Right renal cortex interstitium (tissue), 3 donors: ENCODE results near the gene DGKI. TPM values are rescaled to one million over a fixed set of nuclear protein-coding genes. Genes with fewer than 3 reads are reported as not detected.

Source experiments
- DNase-seq, 3 donors: peaks; one replicate each; pipeline ENCODE4 v3.0.0-alpha.2; 2013; ENCODE audit warnings: low read depth in 3 of 3, low spot score in 2 of 3
- polyA plus RNA-seq, 3 donors: library from polyadenylated mRNA; unstranded; fragments of 120-200 nt; gene quantifications; one replicate each; pipeline ENCODE4 v1.2.1, GENCODE V29; 2013; ENCODE audit not compliant: insufficient read length in 3 of 3

DGKI gene
- polyA plus RNA-seq, 3 donors, result 1.4 to 1.9 (median 1.8) TPM

GRCh38 chr7:137613006-137613525 is 233.7 kb downstream of the DGKI start:
- no peak for DNase-seq

GRCh38 chr7:137611606-137612005 is 235.2 kb downstream of the DGKI start:
- no peak for DNase-seq

GRCh38 chr7:137609500-137609899 is 237.3 kb downstream of the DGKI start:
- no peak for DNase-seq

GRCh38 chr7:137606061-137606674 is 240.6 kb downstream of the DGKI start:
- peak in 1 of 3 donors; percentile 27 for DNase-seq

GRCh38 chr7:137603043-137603442 is 243.7 kb downstream of the DGKI start:
- DNase-seq, result no peak

- no peak for DNase-seq
These were observed 245.1 kb downstream of the DGKI start for GRCh38 chr7:137601642-137602041.

GRCh38 chr7:137597856-137598255 is 248.9 kb downstream of the DGKI start:
- no peak for DNase-seq

- DNase-seq, result no peak
These were observed 253.6 kb downstream of the DGKI start for GRCh38 chr7:137593115-137593711.

GRCh38 chr7:137592232-137592896 is 254.4 kb downstream of the DGKI start:
- peak; percentile 52 to 58 (median 53) for DNase-seq

GRCh38 chr7:137591421-137591837 is 255.3 kb downstream of the DGKI start:
- DNase-seq, result no peak

- DNase-seq, result no peak
These were observed 255.9 kb downstream of the DGKI start for GRCh38 chr7:137590756-137591305.

- DNase-seq, result no peak
These were observed 256.6 kb downstream of the DGKI start for GRCh38 chr7:137590071-137590755.

- DNase-seq, result no peak
These were observed 259.4 kb downstream of the DGKI start for GRCh38 chr7:137587326-137587725.

- no peak for DNase-seq
These were observed 261.2 kb downstream of the DGKI start for GRCh38 chr7:137585591-137585990.

- no peak for DNase-seq
These were observed 263.6 kb downstream of the DGKI start for GRCh38 chr7:137583172-137583571.

GRCh38 chr7:137579913-137580640 is 266.7 kb downstream of the DGKI start:
- no peak for DNase-seq

- no peak for DNase-seq
These were observed 268.2 kb downstream of the DGKI start for GRCh38 chr7:137578541-137578940.

- DNase-seq, result no peak
These were observed 269.6 kb downstream of the DGKI start for GRCh38 chr7:137577184-137577583.

GRCh38 chr7:137576481-137576880 is 270.3 kb downstream of the DGKI start:
- DNase-seq, result no peak

GRCh38 chr7:137574812-137575211 is 272.0 kb downstream of the DGKI start:
- DNase-seq, result no peak
